GM12892 (cell line): ENCODE data around the gene CAMTA2.

Experiments
- POLR2A ChIP-seq: IDR thresholded peaks from 2 replicates; pipeline ENCODE4 v1.6.1; 2011; ENCODE audit warnings: low read depth, low read length, control low read depth
- POLR2AphosphoS5 ChIP-seq: IDR thresholded peaks from 2 replicates; pipeline ENCODE4 v1.6.1; 2011; ENCODE audit warnings: low read depth, low read length, control low read depth
- TAF1 ChIP-seq: IDR thresholded peaks from 2 replicates; pipeline ENCODE4 v1.6.1; 2011; ENCODE audit warnings: low read depth, mild to moderate bottlenecking, control low read depth, low read length, borderline replicate concordance

- TF ChIP-seq POLR2AphosphoS5 (peak; percentile 85), TAF1 (no peak), POLR2A (peak; percentile 27; the same call in 1 of the 2 replicates)
These were observed 44.5 kb downstream of the CAMTA2 start for GRCh38 chr17:4942760-4943508.
